Suprapubic skin (tissue), 4 donors: ENCODE data around the gene NMNAT2.

Experiments used
- EP300 ChIP-seq: sonication (generic); formaldehyde crosslinking; IDR thresholded peaks from one replicate; pipeline ENCODE4 v1.6.1; 2017; ENCODE audit warnings: antibody characterized with exemption
- POLR2A ChIP-seq, 2 donors: fragments of 450-650 bp; IDR thresholded peaks; one replicate each; pipeline ENCODE4 v1.6.1; 2017; ENCODE audit warnings: antibody characterized with exemption in 2 of 2, mild to moderate bottlenecking in 2 of 2, moderate library complexity in 2 of 2
- POLR2AphosphoS5 ChIP-seq, 3 donors: sonication (generic); formaldehyde crosslinking; IDR thresholded peaks; one replicate each; pipeline ENCODE4 v1.6.1; 2017; ENCODE audit warnings: antibody characterized with exemption in 3 of 3
- TF ChIP-seq, protein P1 (sequence below), 2 donors: fragments of 200-600 bp in 1 of 2; fragments of 450-650 bp in 1 of 2; sonication (generic) in 1 of 2; IDR thresholded peaks; one replicate each; pipeline ENCODE4 v1.5.1; 2016 to 2019; ENCODE audit warnings: antibody characterized with exemption in 2 of 2, mild to moderate bottlenecking in 1 of 2, moderate library complexity in 1 of 2

DNA sequence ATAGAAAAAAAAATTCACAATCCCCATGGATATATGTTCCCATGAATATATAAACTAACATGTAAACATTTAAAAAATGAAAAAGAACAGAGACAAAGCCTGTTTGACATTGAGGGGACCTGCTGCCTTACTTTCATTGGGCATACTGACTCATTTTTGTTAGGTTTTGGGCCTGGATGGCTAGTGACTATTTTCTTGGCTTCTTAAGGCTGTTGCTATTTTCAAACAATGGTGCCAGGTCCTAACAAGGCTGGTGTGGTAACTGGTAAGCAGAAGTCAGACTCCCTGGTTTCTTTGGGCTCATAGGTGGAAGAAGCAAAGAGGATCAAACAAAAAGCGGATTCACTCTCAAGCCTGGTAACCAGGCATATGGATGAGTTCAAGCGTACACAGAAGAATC lies 181.1 kb downstream of the NMNAT2 start:
- TF ChIP-seq POLR2A (IDR thresholded peaks at IDR 0.05) = no peak
- TF ChIP-seq, protein P1, sequence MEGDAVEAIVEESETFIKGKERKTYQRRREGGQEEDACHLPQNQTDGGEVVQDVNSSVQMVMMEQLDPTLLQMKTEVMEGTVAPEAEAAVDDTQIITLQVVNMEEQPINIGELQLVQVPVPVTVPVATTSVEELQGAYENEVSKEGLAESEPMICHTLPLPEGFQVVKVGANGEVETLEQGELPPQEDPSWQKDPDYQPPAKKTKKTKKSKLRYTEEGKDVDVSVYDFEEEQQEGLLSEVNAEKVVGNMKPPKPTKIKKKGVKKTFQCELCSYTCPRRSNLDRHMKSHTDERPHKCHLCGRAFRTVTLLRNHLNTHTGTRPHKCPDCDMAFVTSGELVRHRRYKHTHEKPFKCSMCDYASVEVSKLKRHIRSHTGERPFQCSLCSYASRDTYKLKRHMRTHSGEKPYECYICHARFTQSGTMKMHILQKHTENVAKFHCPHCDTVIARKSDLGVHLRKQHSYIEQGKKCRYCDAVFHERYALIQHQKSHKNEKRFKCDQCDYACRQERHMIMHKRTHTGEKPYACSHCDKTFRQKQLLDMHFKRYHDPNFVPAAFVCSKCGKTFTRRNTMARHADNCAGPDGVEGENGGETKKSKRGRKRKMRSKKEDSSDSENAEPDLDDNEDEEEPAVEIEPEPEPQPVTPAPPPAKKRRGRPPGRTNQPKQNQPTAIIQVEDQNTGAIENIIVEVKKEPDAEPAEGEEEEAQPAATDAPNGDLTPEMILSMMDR (IDR thresholded peaks at IDR 0.05) = no peak
- no peak for TF ChIP-seq EP300
- TF ChIP-seq POLR2AphosphoS5 (IDR thresholded peaks at IDR 0.05) = no peak
